ENCODE results near the gene OPTC.
A peak's percentile ranks its signal among the peaks of the same experiment; 100 is the strongest.
"Not testable (repeated sequence)": the region's sequence is repeated elsewhere in the genome, so short reads cannot be mapped to it uniquely, and the experiment has no call there.

The OPTC gene

GRCh38 chr1:203465146-203465798 lies 28.7 kb upstream of the OPTC start:
- no peaks in the 10 kb centered on the region for H3K36me3 ChIP-seq (ENCODE audit: control insufficient read depth, insufficient read depth, low read length)
- no CpG with 5 or more reads among the region's 11 CpGs for WGBS (ENCODE audit: insufficient coverage, insufficient read length)
- no peaks in the 10 kb centered on the region for H3K27me3 ChIP-seq (ENCODE audit: control insufficient read depth, insufficient read depth, low read length)
- no peaks in the 10 kb centered on the region for H3K9me3 ChIP-seq (ENCODE audit: control insufficient read depth, insufficient read depth, low read length)
- H3K27ac ChIP-seq (ENCODE audit: low read length): no peak overlapping the region
- DNase-seq (ENCODE audit: low read depth, low spot score): no peak
- H3K4me3 ChIP-seq (ENCODE audit: low read length): no peak overlapping the region
- H3K4me1 ChIP-seq (ENCODE audit: control insufficient read depth, insufficient read depth, low read length): peaks cover 4% of the 10 kb centered on the region; the same call in 1 of the 2 replicates

- no peak overlapping the region for H3K4me3 ChIP-seq (ENCODE audit: low read length)
- no peak for DNase-seq (ENCODE audit: low read depth, low spot score)
- H3K27me3 ChIP-seq (ENCODE audit: control insufficient read depth, insufficient read depth, low read length): no peaks in the 10 kb centered on the region
- H3K9me3 ChIP-seq (ENCODE audit: control insufficient read depth, insufficient read depth, low read length): no peaks in the 10 kb centered on the region
- no CpG with 5 or more reads among the region's 7 CpGs for WGBS (ENCODE audit: insufficient coverage, insufficient read length)
- H3K27ac ChIP-seq (ENCODE audit: low read length): no peak overlapping the region
- no peaks in the 10 kb centered on the region for H3K36me3 ChIP-seq (ENCODE audit: control insufficient read depth, insufficient read depth, low read length)
- peaks cover 5% of the 10 kb centered on the region; the same call in 1 of the 2 replicates for H3K4me1 ChIP-seq (ENCODE audit: control insufficient read depth, insufficient read depth, low read length)
Measured at GRCh38 chr1:203465948-203466347, 28.0 kb upstream of the OPTC start.

- H3K27ac ChIP-seq (ENCODE audit: low read length); H3K4me1 ChIP-seq (ENCODE audit: control insufficient read depth, insufficient read depth, low read length): not testable (repeated sequence)
Measured at GRCh38 chr1:203466906-203467549, 26.9 kb upstream of the OPTC start.

GRCh38 chr1:203467550-203467921 lies 26.4 kb upstream of the OPTC start:
- no peak overlapping the region for H3K27ac ChIP-seq (ENCODE audit: low read length)
- no CpG with 5 or more reads among the region's 9 CpGs for WGBS (ENCODE audit: insufficient coverage, insufficient read length)
- no peaks in the 10 kb centered on the region for H3K27me3 ChIP-seq (ENCODE audit: control insufficient read depth, insufficient read depth, low read length)

More at GRCh38 chr1:203466906-203467549, 26.9 kb upstream of the OPTC start:
- not testable (repeated sequence) for H3K4me3 ChIP-seq (ENCODE audit: low read length); DNase-seq (ENCODE audit: low read depth, low spot score); H3K36me3 ChIP-seq (ENCODE audit: control insufficient read depth, insufficient read depth, low read length); H3K9me3 ChIP-seq (ENCODE audit: control insufficient read depth, insufficient read depth, low read length); H3K27me3 ChIP-seq (ENCODE audit: control insufficient read depth, insufficient read depth, low read length)
- WGBS (ENCODE audit: insufficient coverage, insufficient read length): no CpG with 5 or more reads among the region's 13 CpGs

GRCh38 chr1:203468326-203468725 lies 25.6 kb upstream of the OPTC start:
- no peaks in the 10 kb centered on the region for H3K27me3 ChIP-seq (ENCODE audit: control insufficient read depth, insufficient read depth, low read length)
- no CpG with 5 or more reads among the region's 2 CpGs for WGBS (ENCODE audit: insufficient coverage, insufficient read length)
- H3K36me3 ChIP-seq (ENCODE audit: control insufficient read depth, insufficient read depth, low read length): no peaks in the 10 kb centered on the region
- no peak overlapping the region for H3K27ac ChIP-seq (ENCODE audit: low read length)
- H3K4me1 ChIP-seq (ENCODE audit: control insufficient read depth, insufficient read depth, low read length): peaks cover 5% of the 10 kb centered on the region; the same call in 1 of the 2 replicates
- no peaks in the 10 kb centered on the region for H3K9me3 ChIP-seq (ENCODE audit: control insufficient read depth, insufficient read depth, low read length)
- DNase-seq (ENCODE audit: low read depth, low spot score): no peak
- no peak overlapping the region for H3K4me3 ChIP-seq (ENCODE audit: low read length)

More at GRCh38 chr1:203467550-203467921, 26.4 kb upstream of the OPTC start:
- DNase-seq (ENCODE audit: low read depth, low spot score): no peak
- peaks cover 5% of the 10 kb centered on the region; the same call in 1 of the 2 replicates for H3K4me1 ChIP-seq (ENCODE audit: control insufficient read depth, insufficient read depth, low read length)
- H3K4me3 ChIP-seq (ENCODE audit: low read length): no peak overlapping the region
- H3K9me3 ChIP-seq (ENCODE audit: control insufficient read depth, insufficient read depth, low read length): no peaks in the 10 kb centered on the region
- no peaks in the 10 kb centered on the region for H3K36me3 ChIP-seq (ENCODE audit: control insufficient read depth, insufficient read depth, low read length)

GRCh38 chr1:203470240-203470639 lies 23.7 kb upstream of the OPTC start:
- no peak for DNase-seq (ENCODE audit: low read depth, low spot score)
- H3K36me3 ChIP-seq (ENCODE audit: control insufficient read depth, insufficient read depth, low read length): no peaks in the 10 kb centered on the region
- peaks cover 8% of the 10 kb centered on the region; the same call in 1 of the 2 replicates for H3K4me1 ChIP-seq (ENCODE audit: control insufficient read depth, insufficient read depth, low read length)
- WGBS (ENCODE audit: insufficient coverage, insufficient read length): no CpG with 5 or more reads among the region's 5 CpGs
- no peaks in the 10 kb centered on the region for H3K27me3 ChIP-seq (ENCODE audit: control insufficient read depth, insufficient read depth, low read length)
- no peak overlapping the region for H3K27ac ChIP-seq (ENCODE audit: low read length)
- H3K9me3 ChIP-seq (ENCODE audit: control insufficient read depth, insufficient read depth, low read length): no peaks in the 10 kb centered on the region
- no peak overlapping the region for H3K4me3 ChIP-seq (ENCODE audit: low read length)

GRCh38 chr1:203471841-203472240 lies 22.1 kb upstream of the OPTC start:
- DNase-seq (ENCODE audit: low read depth, low spot score): no peak
- no peak overlapping the region for H3K27ac ChIP-seq (ENCODE audit: low read length)
- no peaks in the 10 kb centered on the region for H3K9me3 ChIP-seq (ENCODE audit: control insufficient read depth, insufficient read depth, low read length)
- no peaks in the 10 kb centered on the region for H3K36me3 ChIP-seq (ENCODE audit: control insufficient read depth, insufficient read depth, low read length)
- H3K27me3 ChIP-seq (ENCODE audit: control insufficient read depth, insufficient read depth, low read length): no peaks in the 10 kb centered on the region
- no peak overlapping the region for H3K4me3 ChIP-seq (ENCODE audit: low read length)
- peaks cover 8% of the 10 kb centered on the region; the same call in 1 of the 2 replicates for H3K4me1 ChIP-seq (ENCODE audit: control insufficient read depth, insufficient read depth, low read length)
- no CpG with 5 or more reads among the region's 6 CpGs for WGBS (ENCODE audit: insufficient coverage, insufficient read length)

GRCh38 chr1:203473281-203473680 lies 20.7 kb upstream of the OPTC start:
- no peaks in the 10 kb centered on the region for H3K27me3 ChIP-seq (ENCODE audit: control insufficient read depth, insufficient read depth, low read length)
- DNase-seq (ENCODE audit: low read depth, low spot score): no peak
- H3K9me3 ChIP-seq (ENCODE audit: control insufficient read depth, insufficient read depth, low read length): no peaks in the 10 kb centered on the region
- no CpG with 5 or more reads among the region's 4 CpGs for WGBS (ENCODE audit: insufficient coverage, insufficient read length)
- no peaks in the 10 kb centered on the region for H3K36me3 ChIP-seq (ENCODE audit: control insufficient read depth, insufficient read depth, low read length)
- peaks cover 8% of the 10 kb centered on the region; the same call in 1 of the 2 replicates for H3K4me1 ChIP-seq (ENCODE audit: control insufficient read depth, insufficient read depth, low read length)
- no peak overlapping the region for H3K4me3 ChIP-seq (ENCODE audit: low read length)
- H3K27ac ChIP-seq (ENCODE audit: low read length): no peak overlapping the region

GRCh38 chr1:203473781-203474305 lies 20.1 kb upstream of the OPTC start:
- WGBS (ENCODE audit: insufficient coverage, insufficient read length): 100% methylated on average over 1 of the region's 9 CpGs
- Histone ChIP-seq H3K36me3 (ENCODE audit: control insufficient read depth, insufficient read depth, low read length) (no peaks in the 10 kb centered on the region), H3K27ac (ENCODE audit: low read length) (no peak overlapping the region), H3K4me1 (ENCODE audit: control insufficient read depth, insufficient read depth, low read length) (peaks cover 8% of the 10 kb centered on the region; the same call in 1 of the 2 replicates), H3K27me3 (ENCODE audit: control insufficient read depth, insufficient read depth, low read length) (no peaks in the 10 kb centered on the region), H3K9me3 (ENCODE audit: control insufficient read depth, insufficient read depth, low read length) (no peaks in the 10 kb centered on the region), H3K4me3 (ENCODE audit: low read length) (no peak overlapping the region)
- no peak for DNase-seq (ENCODE audit: low read depth, low spot score)

GRCh38 chr1:203475012-203475981 lies 18.7 kb upstream of the OPTC start, which contains the start of gene PRELP:
TSS of gene PRELP (plus strand) at chr1:203475806. CDS start at chr1:203483185, 7,379 bp downstream.
- H3K9me3 ChIP-seq (ENCODE audit: control insufficient read depth, insufficient read depth, low read length): no peaks in the 10 kb centered on the region
- peak; percentile 60 for DNase-seq (ENCODE audit: low read depth, low spot score)
- no peaks in the 10 kb centered on the region for H3K27me3 ChIP-seq (ENCODE audit: control insufficient read depth, insufficient read depth, low read length)
- H3K27ac ChIP-seq (ENCODE audit: low read length): no peak within 1 kb of the TSS
- H3K4me3 ChIP-seq (ENCODE audit: low read length): no peak within 1 kb of the TSS
- no peaks in the 10 kb centered on the region for H3K36me3 ChIP-seq (ENCODE audit: control insufficient read depth, insufficient read depth, low read length)
- H3K4me1 ChIP-seq (ENCODE audit: control insufficient read depth, insufficient read depth, low read length): peaks cover 7% of the 10 kb centered on the region; the same call in 1 of the 2 replicates
- WGBS (ENCODE audit: insufficient coverage, insufficient read length): no CpG with 5 or more reads among the region's 8 CpGs
